Skeletal muscle cell (primary cell): ENCODE data around the gene LAP3.
"Not testable (repeated sequence)": the region's sequence is repeated elsewhere in the genome, so short reads cannot be mapped to it uniquely, and the experiment has no call there.

Source experiments
- DNase-seq: peaks from one replicate; pipeline ENCODE4 v3.0.0-alpha.2; 2010; ENCODE audit warnings: low read depth
- H3K4me3 ChIP-seq: 2 replicates; pipeline ENCODE4 v1.5.1; 2011; ENCODE audit warnings: low read depth, mild to moderate bottlenecking, control low read depth, low read length, moderate library complexity

LAP3 gene

DNA sequence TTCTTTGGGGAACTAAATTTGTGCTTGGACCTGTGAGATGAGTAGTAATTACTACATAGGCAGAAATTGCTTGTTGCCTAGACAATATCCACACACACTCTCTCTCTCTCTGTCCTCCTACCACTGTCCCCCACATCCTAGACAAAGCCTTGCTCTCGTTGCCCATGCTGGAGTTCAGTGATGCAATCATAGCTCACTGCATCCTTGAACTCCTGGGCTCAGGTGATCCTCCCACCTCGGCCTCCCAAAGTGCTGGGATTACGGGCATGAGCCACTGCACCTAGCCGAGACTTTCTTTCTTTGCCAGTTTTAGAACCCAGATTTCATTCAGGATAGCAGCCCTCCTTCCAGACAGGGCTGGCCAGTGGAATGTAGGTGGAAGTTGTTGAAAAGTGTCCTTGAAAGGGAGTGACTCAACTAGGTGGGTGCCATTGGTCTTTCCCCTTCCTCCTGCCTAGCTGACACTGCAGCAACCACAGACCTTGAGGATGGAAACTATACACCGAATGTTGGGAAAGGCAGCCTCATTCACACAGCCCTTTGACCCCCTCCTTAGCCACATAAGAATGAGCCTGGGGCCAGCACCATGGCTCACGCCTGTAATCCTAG is 16.8 kb upstream of the LAP3 start:
- DNase-seq: no peak
- H3K4me3 ChIP-seq: no peak overlapping the region

DNA sequence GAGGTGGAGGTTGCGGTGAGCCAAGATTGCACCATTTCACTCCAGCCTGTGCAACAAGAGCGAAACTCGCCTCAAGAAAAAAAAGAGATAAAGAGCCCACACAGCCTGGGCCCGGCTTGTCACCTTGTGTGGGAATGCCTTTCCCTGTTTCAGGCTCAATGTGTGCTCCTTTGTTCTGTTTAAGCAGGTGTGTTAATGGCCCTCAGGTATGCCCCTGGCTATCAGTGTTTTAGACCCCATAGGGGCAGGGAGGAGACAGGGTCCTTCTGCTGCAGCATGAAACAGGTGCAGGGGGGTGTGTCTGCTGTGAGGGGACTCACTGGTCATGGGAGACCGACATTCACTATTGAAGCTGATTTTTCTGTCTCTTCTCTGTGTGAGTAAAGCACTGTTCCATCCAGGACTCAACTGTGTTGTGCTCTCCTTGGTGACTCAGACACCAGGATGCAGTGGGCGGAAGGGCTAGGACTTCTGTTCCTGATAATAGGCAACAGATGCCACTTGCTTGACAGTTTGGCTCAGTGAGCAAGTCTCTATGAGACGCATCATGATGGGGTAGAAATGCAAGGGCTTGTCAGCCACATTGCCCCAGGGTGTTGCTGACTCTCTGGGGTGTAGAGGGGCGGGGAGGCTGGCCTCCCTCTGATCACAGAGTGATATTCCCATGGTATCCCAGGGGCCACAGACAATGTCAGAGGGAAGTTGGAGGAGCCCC is 15.6 kb upstream of the LAP3 start:
- H3K4me3 ChIP-seq: no peak overlapping the region

GRCh38 chr4:17562157-17562556 is 14.8 kb upstream of the LAP3 start:
- no peak overlapping the region for H3K4me3 ChIP-seq
- no peak for DNase-seq

More for the DNA sequence above, 15.6 kb upstream of the LAP3 start:
- DNase-seq: peak; percentile 48

DNA sequence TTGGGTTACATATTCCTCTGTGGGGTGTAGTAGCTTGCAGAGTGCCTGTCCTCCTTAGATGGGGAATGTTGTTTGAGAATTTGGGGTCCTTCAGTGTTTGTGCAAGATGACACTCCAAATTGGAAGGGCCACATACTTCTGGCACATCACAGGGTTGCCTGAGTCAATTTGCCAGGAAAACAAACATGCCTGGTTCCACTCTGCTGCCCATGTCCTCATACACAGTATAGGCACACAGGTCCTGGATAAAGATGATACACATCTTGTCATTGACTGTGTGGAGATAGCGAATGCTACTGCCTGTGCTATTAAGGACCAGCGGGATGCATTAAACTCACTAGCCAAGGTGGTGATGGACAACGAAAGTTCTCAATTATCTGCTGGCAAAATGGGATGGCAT is 11.2 kb upstream of the LAP3 start:
- DNase-seq: no peak
- no peak overlapping the region for H3K4me3 ChIP-seq

DNA sequence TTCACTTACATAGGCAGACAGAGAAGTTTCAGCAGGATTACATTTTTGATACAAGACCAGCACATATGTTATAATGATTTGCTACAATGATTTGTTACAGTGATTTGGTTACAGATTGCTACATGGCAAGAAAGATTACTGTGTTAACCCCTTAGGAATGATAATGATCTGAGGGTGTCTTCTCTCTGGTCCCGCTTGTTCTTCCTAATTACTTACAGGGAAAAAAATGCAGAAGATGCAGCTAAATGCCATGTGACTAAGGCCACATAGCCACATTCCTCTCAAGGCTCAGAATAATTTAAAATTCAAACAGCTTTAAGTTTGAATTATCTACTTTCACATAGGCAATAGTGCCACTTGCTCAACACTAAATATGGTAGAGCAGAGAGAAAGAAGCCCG is 9.7 kb upstream of the LAP3 start:
- DNase-seq: no peak
- no peak overlapping the region for H3K4me3 ChIP-seq

- DNase-seq: no peak
- no peak overlapping the region for H3K4me3 ChIP-seq
Observed at GRCh38 chr4:17574206-17574605, 2.8 kb upstream of the LAP3 start.

DNA sequence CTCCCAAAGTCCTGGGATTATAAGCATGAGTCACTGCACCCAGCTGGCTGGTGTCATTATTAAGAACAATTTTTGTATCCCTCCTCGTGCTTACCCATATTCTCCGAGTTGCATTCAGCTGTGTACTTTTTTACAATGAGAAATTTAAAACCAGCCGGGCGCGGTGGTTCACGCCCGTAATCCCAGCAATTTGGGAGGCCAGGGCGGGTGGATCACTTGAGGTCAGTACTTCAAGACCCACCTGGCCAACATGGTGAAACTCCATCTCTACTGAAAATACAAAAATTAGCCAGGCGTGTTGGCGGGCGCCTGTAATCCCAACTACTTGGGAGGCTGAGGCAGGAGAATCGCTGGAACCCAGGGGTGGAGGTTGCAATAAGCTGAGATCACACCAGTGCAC is 1.8 kb upstream of the LAP3 start:
- not testable (repeated sequence) for H3K4me3 ChIP-seq, DNase-seq

DNA sequence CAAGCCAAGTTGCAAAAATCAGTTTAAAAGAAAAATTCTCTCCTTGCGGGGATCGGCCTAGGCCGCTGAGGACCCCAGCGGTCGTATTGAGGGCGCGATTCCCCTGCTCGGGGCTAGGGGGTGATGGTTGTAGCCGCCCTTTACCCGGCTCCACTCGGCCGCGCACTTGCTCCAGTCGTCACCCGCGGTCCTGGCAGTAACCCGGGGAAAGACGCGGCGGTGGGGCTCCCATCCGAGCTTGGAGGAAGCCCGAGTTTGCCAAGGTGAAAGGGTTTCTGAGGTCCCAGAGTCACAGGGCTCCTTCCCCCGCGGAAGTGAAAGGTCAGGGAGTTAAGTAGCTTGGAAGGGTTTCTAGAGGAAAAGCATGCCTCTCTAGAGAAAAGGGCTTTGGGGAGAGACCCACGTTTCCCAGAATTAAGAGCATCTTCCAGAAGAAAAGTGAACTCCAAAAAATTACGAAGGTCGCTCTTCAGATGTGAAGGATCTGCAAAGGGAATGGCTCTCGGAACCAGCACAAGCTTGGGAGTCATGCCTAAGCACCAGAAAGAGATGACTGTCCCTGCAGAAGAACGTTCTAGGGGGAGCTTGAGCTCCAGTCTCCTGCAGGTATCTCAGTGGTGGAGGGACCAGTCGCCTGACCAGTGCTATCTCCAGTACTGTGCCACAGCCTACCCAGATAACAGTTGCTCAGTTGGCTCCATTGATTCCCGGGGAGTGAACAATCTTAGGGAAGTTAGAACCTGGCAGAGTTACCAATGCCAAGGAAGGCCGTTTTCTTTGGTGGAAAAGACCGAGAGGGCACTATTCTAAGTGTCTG is 875 bp downstream of the LAP3 start:
- peak overlapping the region; percentile 88 for H3K4me3 ChIP-seq
- DNase-seq: no peak

DNA sequence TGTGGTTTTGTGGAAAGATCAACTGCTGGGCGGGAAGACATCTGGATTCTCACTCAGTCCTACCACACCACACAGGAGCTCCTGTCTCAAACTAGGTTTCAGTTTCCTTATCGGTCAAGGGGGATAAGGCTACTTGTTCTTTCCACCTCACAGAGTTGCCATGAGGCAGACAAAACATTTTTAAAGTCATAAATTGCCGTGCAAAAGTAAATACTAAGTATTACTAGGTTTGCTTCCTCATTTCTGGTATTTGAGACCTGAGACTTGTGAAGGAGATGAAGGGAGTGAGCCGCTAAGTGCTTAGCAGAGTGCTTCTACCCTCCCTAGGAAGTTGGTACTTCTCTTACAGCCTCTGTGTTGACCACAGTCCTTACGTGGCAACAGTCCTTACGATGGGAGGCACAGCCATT is 1.5 kb downstream of the LAP3 start:
- no peak for DNase-seq
- H3K4me3 ChIP-seq: peak overlapping the region; percentile 88

DNA sequence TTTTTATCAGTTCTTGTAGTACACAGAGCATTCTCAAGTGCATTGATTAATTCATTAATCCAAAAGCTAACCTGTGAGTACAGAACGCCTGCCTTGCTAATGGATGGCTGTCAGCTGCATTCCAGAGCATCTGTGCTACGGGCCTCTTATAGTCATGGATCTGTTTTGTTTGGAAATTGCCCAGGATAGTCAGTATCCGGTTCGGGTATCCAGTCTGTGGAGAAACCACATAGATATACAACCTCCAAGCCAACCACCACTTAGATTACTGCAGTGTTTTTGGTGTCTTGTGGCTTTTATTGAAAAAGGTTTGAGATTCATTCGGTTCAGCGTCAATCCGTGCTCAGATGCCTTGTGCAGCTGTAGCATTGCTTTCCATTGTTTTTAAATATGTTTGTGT is 4.0 kb downstream of the LAP3 start:
- DNase-seq: no peak
- H3K4me3 ChIP-seq: no peak overlapping the region

DNA sequence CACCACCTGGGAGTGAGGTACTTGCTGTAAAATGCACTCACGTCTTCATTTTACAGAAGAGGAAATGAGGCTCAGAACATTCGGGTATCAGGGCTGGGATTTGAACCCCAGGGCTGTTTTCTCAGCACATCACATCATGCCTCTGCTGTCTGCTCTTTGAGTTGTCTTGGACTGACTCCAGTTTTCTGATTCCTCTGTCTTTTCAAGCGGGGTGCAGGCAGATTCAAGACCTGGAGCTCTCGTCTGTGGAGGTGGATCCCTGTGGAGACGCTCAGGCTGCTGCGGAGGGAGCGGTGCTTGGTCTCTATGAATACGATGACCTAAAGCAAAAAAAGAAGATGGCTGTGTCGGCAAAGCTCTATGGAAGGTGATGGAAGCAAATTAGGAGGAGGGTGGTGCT is 6.3 kb downstream of the LAP3 start:
- H3K4me3 ChIP-seq: no peak overlapping the region
- DNase-seq: no peak

DNA sequence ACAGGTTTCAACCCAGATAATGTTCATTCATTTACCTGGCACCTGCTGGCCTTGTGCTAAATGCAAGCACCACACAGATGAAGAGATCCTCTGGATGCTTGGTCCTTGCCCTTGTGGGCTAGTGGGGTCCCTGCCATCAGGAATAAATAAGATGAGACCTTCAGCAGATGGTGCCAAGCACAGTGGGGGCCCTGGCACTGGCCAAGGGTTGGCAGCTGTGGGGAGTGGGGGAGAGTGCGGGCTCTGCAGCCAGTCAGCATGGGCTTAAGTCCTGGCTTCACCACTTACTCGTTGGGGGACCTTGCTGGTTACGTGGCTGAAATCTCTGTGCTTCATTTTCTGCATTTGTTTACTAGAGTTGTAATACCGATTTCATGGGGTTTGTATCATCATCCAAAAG is 6.9 kb downstream of the LAP3 start:
- no peak for DNase-seq
- no peak overlapping the region for H3K4me3 ChIP-seq

- H3K4me3 ChIP-seq: no peak overlapping the region
- DNase-seq: no peak
Observed at GRCh38 chr4:17584521-17585213, 7.7 kb downstream of the LAP3 start.

DNA sequence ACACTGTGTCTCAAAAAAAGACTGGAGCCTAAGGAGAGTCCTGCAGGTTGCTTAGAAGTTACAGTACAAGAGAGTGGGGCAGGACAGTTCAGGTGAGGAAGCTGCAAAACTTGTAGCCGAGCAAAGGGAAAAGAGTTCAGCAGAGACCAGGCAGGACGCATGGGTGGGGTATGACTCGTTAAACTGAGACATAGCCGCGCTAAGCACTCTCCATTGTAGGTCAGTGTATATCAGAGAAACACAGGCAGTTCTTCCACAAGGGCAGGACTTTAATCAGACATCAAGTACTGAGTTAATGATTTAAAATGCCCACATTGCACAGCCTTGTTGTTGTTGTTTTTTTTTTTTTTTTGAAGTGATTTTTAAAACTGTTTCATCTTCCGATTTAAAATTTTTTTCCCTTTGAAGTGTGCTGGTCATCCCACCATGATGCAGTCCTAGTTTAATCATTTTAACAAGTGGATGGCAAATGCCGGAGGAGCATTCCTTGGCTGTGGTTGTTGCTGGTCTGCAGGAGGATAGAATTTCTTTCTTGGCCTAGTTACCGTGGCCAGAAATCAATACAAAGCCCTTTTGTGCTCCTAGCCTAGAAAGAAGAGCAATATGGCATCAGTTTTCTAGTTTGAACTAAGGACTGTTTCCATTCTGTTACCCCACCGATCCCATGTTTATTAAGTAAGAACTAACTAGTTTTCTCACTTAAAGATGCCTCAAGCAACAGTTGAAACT is 10.3 kb downstream of the LAP3 start:
- H3K4me3 ChIP-seq: no peak overlapping the region
- no peak for DNase-seq

- no peak for DNase-seq
- H3K4me3 ChIP-seq: no peak overlapping the region
Observed at GRCh38 chr4:17589355-17589754, 12.4 kb downstream of the LAP3 start.

DNA sequence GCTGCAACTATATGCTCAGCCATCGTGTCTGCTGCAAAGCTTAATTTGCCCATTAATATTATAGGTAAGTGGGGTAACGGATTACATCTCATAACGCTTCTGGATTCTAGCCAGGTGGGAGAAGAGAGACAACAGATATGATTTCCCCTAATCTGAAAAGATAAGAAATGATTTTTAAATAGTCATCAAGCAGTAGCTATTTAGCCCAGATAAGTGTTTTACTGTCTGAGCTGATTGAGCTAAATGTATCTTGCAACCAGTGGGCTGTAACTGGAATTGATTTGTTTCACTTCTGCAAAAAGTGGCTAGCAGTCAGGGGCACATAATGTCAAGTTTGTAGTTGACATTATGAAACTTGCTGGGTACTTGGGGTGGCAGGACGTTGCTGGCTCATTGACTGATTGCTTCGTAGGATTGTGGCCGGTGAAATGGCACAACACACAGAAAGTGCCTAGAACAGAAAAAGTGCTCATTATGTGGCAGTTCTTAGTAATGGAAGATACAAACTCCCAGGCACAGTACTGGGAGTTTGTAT is 18.5 kb downstream of the LAP3 start:
- DNase-seq: no peak
- no peak overlapping the region for H3K4me3 ChIP-seq

GRCh38 chr4:17597517-17597916 is 20.5 kb downstream of the LAP3 start:
- no peak for DNase-seq
- H3K4me3 ChIP-seq: no peak overlapping the region

GRCh38 chr4:17599826-17600225 is 22.8 kb downstream of the LAP3 start:
- no peak for DNase-seq
- H3K4me3 ChIP-seq: no peak overlapping the region

DNA sequence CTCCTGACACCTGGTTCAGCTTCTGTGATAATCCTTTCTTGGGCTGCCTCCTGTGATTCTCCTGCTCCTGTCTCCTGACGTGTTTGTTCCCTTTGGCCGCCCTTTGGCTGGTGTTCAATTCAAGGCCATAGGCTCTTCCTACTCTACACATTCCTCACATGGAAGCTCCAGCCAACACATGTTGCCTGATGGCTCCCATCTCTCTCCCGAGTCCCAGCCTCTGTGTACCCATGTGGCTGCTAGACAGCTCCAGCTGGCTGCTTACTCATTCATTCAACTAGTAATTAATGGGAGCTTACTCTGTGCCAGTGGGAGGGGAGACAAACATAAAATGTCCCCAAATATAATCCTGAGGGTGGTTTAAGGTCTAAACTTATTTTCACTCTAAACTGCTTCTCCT is 28.2 kb downstream of the LAP3 start:
- no peak for DNase-seq
- H3K4me3 ChIP-seq: no peak overlapping the region
